HepG2 (cell line): ENCODE data around the gene VCP. TPM values are rescaled to one million over a fixed set of nuclear protein-coding genes. Genes with fewer than 3 reads are reported as not detected.

ENCODE experiments used
- ATAC-seq: fragments of 200-7000 bp; cut with Tn5 transposase; 3 replicates; pipeline ENCODE4 v1.9.1; 2020; ENCODE audit warnings: mild to moderate bottlenecking, moderate library complexity
- BruUV-seq: library from RNA; stranded (reverse); fragments of 400-500 nt; replicated peaks from 2 replicates; lab custom pipeline; 2021; lab: Mats Ljungman, UMichigan
- CTCF ChIA-PET: fragments of 300-600 bp; formaldehyde crosslinking; extraction: SDS; loops from one replicate; lab custom pipeline; 2021; ENCODE audit warnings: low total read pairs, inconsistent platforms, low intra/inter-chr PET ratio; lab: Yijun Ruan, JAX
- POLR2A ChIA-PET: fragments of 350-600 bp; sonication (Branson Sonifier 250); formaldehyde crosslinking; loops from one replicate; lab custom pipeline; 2020; ENCODE audit warnings: antibody characterized with exemption, inconsistent platforms; lab: Yijun Ruan, JAX
- DNase-seq: peaks from one replicate; pipeline ENCODE4 v3.0.0-alpha.2; 2015; ENCODE audit warnings: low spot score
- FAIRE-seq: peaks from 3 replicates; lab custom pipeline; 2011; peaks lifted over from hg19 to GRCh38; lab: Jason Lieb, UNC
- H2AFZ ChIP-seq: one replicate; pipeline ENCODE4 v1.6.1; 2011; ENCODE audit warnings: low read length, inconsistent platforms
- H3K27ac ChIP-seq: fragments of 300-600 bp; 3 replicates; pipeline ENCODE4 v1.8.0; 2011; ENCODE audit warnings: mixed run types, mild to moderate bottlenecking, mixed read lengths, low read length, inconsistent platforms; ENCODE audit not compliant: insufficient read depth; ENCODE audit errors: extremely low read length
- H3K27me3 ChIP-seq, 2 experiments: fragments of 200-600 bp in 1 of 2; 2 replicates in 1 of 2; 3 replicates in 1 of 2; pipeline versions ENCODE4 v1.6.0 to v1.8.0; 2011; ENCODE audit warnings: low read length in 2 of 2, mild to moderate bottlenecking in 2 of 2, moderate library complexity in 2 of 2, inconsistent platforms in 1 of 2; ENCODE audit not compliant: insufficient read depth in 2 of 2, control insufficient read depth in 1 of 2
- H3K36me3 ChIP-seq, 2 experiments: fragments of 200-600 bp in 1 of 2; replicated peaks in 1 of 2; 2 replicates in 1 of 2; 3 replicates in 1 of 2; pipeline versions ENCODE4 v1.5.1 to v1.8.0; 2011; ENCODE audit warnings: low read length in 2 of 2, inconsistent platforms in 1 of 2; ENCODE audit not compliant: insufficient read depth in 2 of 2, control insufficient read depth in 1 of 2
- H3K4me1 ChIP-seq: 2 replicates; pipeline ENCODE4 v1.5.1; 2012; ENCODE audit warnings: low read length, inconsistent platforms; ENCODE audit not compliant: insufficient read depth
- H3K4me2 ChIP-seq: 2 replicates; pipeline ENCODE4 v1.6.0; 2011; ENCODE audit warnings: low read depth, low read length, inconsistent platforms
- H3K4me3 ChIP-seq, 3 experiments: fragments of 200-600 bp in 1 of 3; sonication (generic), shearing (Covaris generic) in 1 of 3; replicated peaks in 1 of 3; 2 replicates each; pipeline ENCODE4 v1.5.1; 2011 to 2016; ENCODE audit warnings: low read length in 3 of 3, inconsistent platforms in 2 of 3, low read depth in 2 of 3, mild to moderate bottlenecking in 2 of 3, control low read depth in 1 of 3, mixed read lengths in 1 of 3; ENCODE audit not compliant: insufficient read depth in 1 of 3
- H3K79me2 ChIP-seq: one replicate; pipeline ENCODE4 v1.6.1; 2011; ENCODE audit warnings: low read length, inconsistent platforms; ENCODE audit not compliant: insufficient read depth
- H3K9ac ChIP-seq: 2 replicates; pipeline ENCODE4 v1.6.0; 2011; ENCODE audit warnings: mild to moderate bottlenecking, low read depth, low read length, inconsistent platforms; ENCODE audit not compliant: insufficient read depth
- H3K9me3 ChIP-seq: 2 replicates; pipeline ENCODE4 v1.5.1; 2012; ENCODE audit warnings: mild to moderate bottlenecking, low read length
- H4K20me1 ChIP-seq: 2 replicates; pipeline ENCODE4 v1.6.0; 2011; ENCODE audit warnings: inconsistent platforms, mild to moderate bottlenecking, low read length, moderate library complexity; ENCODE audit not compliant: insufficient read depth
- CTCF ChIP-seq: sonication (generic); formaldehyde crosslinking; IDR thresholded peaks from 2 replicates; pipeline ENCODE4 v1.5.0; 2020; ENCODE audit warnings: mild to moderate bottlenecking, missing genetic modification reagents, moderate library complexity
- DZIP1 ChIP-seq: sonication (generic); formaldehyde crosslinking; IDR thresholded peaks from 2 replicates; pipeline ENCODE4 v1.5.0; 2020; ENCODE audit warnings: mild to moderate bottlenecking, missing genetic modification reagents
- HDAC1 ChIP-seq: sonication (generic); formaldehyde crosslinking; IDR thresholded peaks from 2 replicates; pipeline ENCODE4 v1.5.1; 2020; ENCODE audit warnings: mild to moderate bottlenecking, missing genetic modification reagents
- HNF4A ChIP-seq: sonication (generic); formaldehyde crosslinking; IDR thresholded peaks from 2 replicates; pipeline ENCODE4 v1.4.0; 2020; ENCODE audit warnings: missing genetic modification reagents
- JUN ChIP-seq: sonication (generic); formaldehyde crosslinking; IDR thresholded peaks from 2 replicates; pipeline ENCODE4 v1.4.0; 2020; ENCODE audit warnings: mild to moderate bottlenecking, missing genetic modification reagents
- MATR3 ChIP-seq: sonication (generic); formaldehyde crosslinking; IDR thresholded peaks from 2 replicates; pipeline ENCODE4 v1.4.0; 2020; ENCODE audit warnings: missing genetic modification reagents
- MED8 ChIP-seq: sonication (generic); formaldehyde crosslinking; IDR thresholded peaks from 2 replicates; pipeline ENCODE4 v1.8.1; 2023; ENCODE audit warnings: mild to moderate bottlenecking, missing genetic modification reagents; ENCODE audit not compliant: insufficient replicate concordance
- MIER3 ChIP-seq: IDR thresholded peaks from 2 replicates; pipeline ENCODE4 v1.6.1; 2016; ENCODE audit warnings: missing compliant biosample characterization, borderline replicate concordance
- MTERF4 ChIP-seq: sonication (generic); formaldehyde crosslinking; IDR thresholded peaks from 2 replicates; pipeline ENCODE4 v1.8.0; 2023; ENCODE audit warnings: mild to moderate bottlenecking, missing genetic modification reagents
- PBX2 ChIP-seq: IDR thresholded peaks from 2 replicates; pipeline ENCODE4 v1.6.1; 2016; ENCODE audit warnings: control low read depth
- RBM22 ChIP-seq: fragments of 200-400 bp; formaldehyde crosslinking; optimal IDR thresholded peaks from 2 replicates; pipeline ENCODE3; 2017; ENCODE audit warnings: mild to moderate bottlenecking, low read length, moderate library complexity
- ZFP82 ChIP-seq: sonication (generic); formaldehyde crosslinking; IDR thresholded peaks from 2 replicates; pipeline ENCODE4 v1.5.1; 2020; ENCODE audit warnings: mild to moderate bottlenecking, missing genetic modification reagents, borderline replicate concordance
- ZXDC ChIP-seq: sonication (generic); formaldehyde crosslinking; IDR thresholded peaks from 2 replicates; pipeline ENCODE4 v1.5.0; 2020; ENCODE audit warnings: mild to moderate bottlenecking, missing genetic modification reagents
- WGBS: methylation state at CpG from one replicate; pipeline ENCODE4 v1.1.6; 2017; ENCODE audit warnings: low lambda C conversion rate; 5-methylcytosine and 5-hydroxymethylcytosine counted together
- in situ Hi-C: cut with HindIII; loops from 2 replicates; pipeline ENCODE4 v1.10.0; 2017; ENCODE audit warnings: low pct_unique_long_range_greater_than_20kb; ENCODE audit not compliant: extremely low pct_ligation_motif_present
- intact Hi-C: fragments of 100-400 bp; cut with micrococcal nuclease; formaldehyde crosslinking; loops from one replicate; pipeline ENCODE4 v1.10.0; 2022; ENCODE audit not compliant: unreplicated experiment
- polyA plus RNA-seq, 8 experiments: library from polyadenylated mRNA; depleted of rRNA in 3 of 8; stranded (reverse) in 7 of 8; unstranded in 1 of 8; fragments of >200 nt; fragmentation: Illumina TruSeq in 4 of 8; extraction: Trizol in 4 of 8; gene quantifications; 2 replicates each; pipeline versions ENCODE4 v1.2.1 to v1.2.3, GENCODE V29; 2011 to 2016; ENCODE audit warnings: low read depth in 4 of 8, missing spikeins in 1 of 8, mixed read lengths in 1 of 8; ENCODE audit not compliant: insufficient read depth in 1 of 8
- total RNA-seq, 5 experiments: library from RNA; depleted of rRNA; stranded (reverse); fragments of >200 nt; fragmentation: Illumina TruSeq; extraction: Trizol; gene quantifications; 2 replicates each; pipeline ENCODE4 v1.2.3, GENCODE V29; 2016; ENCODE audit warnings: low read depth in 1 of 5

The VCP gene
- total and polyA plus RNA-seq, 2 of the 13 experiments (the other 11 are each of a cell fraction or from before 2014, with no cell fraction given), result 143 to 391 TPM

- no peak for TF ChIP-seq PBX2 (CRISPR knock-in tag)
Observed at GRCh38 chr9:35108946-35109575, 36.6 kb upstream of the VCP start (continued).

GRCh38 chr9:35108461-35108860, 36.0 kb upstream of the VCP start:
- intact Hi-C loops, result no loop called here
- TF ChIP-seq HDAC1 (CRISPR knock-in tag), result no peak
- TF ChIP-seq ZXDC (CRISPR knock-in tag), result no peak
- TF ChIP-seq HNF4A (CRISPR knock-in tag), result no peak
- no peak for TF ChIP-seq CTCF (CRISPR knock-in tag)
- no peak for TF ChIP-seq MATR3
- no peak for TF ChIP-seq MED8 (CRISPR knock-in tag)
- TF ChIP-seq JUN (CRISPR knock-in tag), result no peak
- no peak for TF ChIP-seq ZFP82 (CRISPR knock-in tag)
- no peak for TF ChIP-seq MIER3 (CRISPR knock-in tag)
- TF ChIP-seq RBM22, result no peak
- TF ChIP-seq MTERF4 (CRISPR knock-in tag), result no peak
- no peak for TF ChIP-seq DZIP1 (CRISPR knock-in tag)
- no peak overlapping the region for H3K4me2 ChIP-seq
- H2AFZ ChIP-seq, result no peak overlapping the region
- DNase-seq, result no peak
- H3K4me1 ChIP-seq, result peaks cover 33% of the 10 kb centered on the region
- no peak overlapping the region for H3K27ac ChIP-seq
- 80% methylated on average over 6 of the region's 6 CpGs for WGBS
- in situ Hi-C loops, result no loop called here
- peaks cover 0 to 4% of the 10 kb centered on the region in 2 experiments; a peak in 1 of 5 replicates for H3K36me3 ChIP-seq
- no peak for FAIRE-seq
- ChIA-PET POLR2A (no interaction called here), CTCF (no interaction called here)
- no peaks in the 10 kb centered on the region for H3K79me2 ChIP-seq
- H3K27me3 ChIP-seq, result no peaks in the 10 kb centered on the region; a peak in 1 of 5 replicates
- H3K4me3 ChIP-seq, result no peak overlapping the region
- ATAC-seq, result no peak
- BruUV-seq, result no TSS peak
- H3K9me3 ChIP-seq, result no peaks in the 10 kb centered on the region
- no peak overlapping the region for H3K9ac ChIP-seq
- H4K20me1 ChIP-seq, result no peaks in the 10 kb centered on the region
